Suprapubic skin (tissue), 4 donors: ENCODE results near the gene MRPL54. TPM values are rescaled to one million over a fixed set of nuclear protein-coding genes. Genes with fewer than 3 reads are reported as not detected.

Source experiments
- DNase-seq, 2 donors: peaks; one replicate each; pipeline ENCODE4 v3.0.0-alpha.2; 2019; ENCODE audit warnings: low spot score in 2 of 2
- H3K27ac ChIP-seq: fragments of 200-600 bp; sonication (generic); one replicate; pipeline ENCODE4 v1.5.1; 2019
- H3K27me3 ChIP-seq: fragments of 200-600 bp; sonication (generic); one replicate; pipeline ENCODE4 v1.5.1; 2019
- H3K36me3 ChIP-seq: fragments of 200-600 bp; sonication (generic); one replicate; pipeline ENCODE4 v1.5.1; 2019
- H3K4me1 ChIP-seq: fragments of 200-600 bp; sonication (generic); one replicate; pipeline ENCODE4 v1.5.1; 2019
- H3K4me3 ChIP-seq: fragments of 200-600 bp; sonication (generic); one replicate; pipeline ENCODE4 v1.5.1; 2019; ENCODE audit warnings: mild to moderate bottlenecking
- H3K9me3 ChIP-seq: fragments of 200-600 bp; sonication (generic); one replicate; pipeline ENCODE4 v1.5.1; 2019
- CTCF ChIP-seq, 2 donors: fragments of 200-600 bp in 1 of 2; fragments of 450-650 bp in 1 of 2; sonication (generic) in 1 of 2; IDR thresholded peaks; one replicate each; pipeline ENCODE4 v1.5.1; 2016 to 2019; ENCODE audit warnings: antibody characterized with exemption in 2 of 2, mild to moderate bottlenecking in 1 of 2, moderate library complexity in 1 of 2
- EP300 ChIP-seq: sonication (generic); formaldehyde crosslinking; IDR thresholded peaks from one replicate; pipeline ENCODE4 v1.6.1; 2017; ENCODE audit warnings: antibody characterized with exemption
- POLR2A ChIP-seq, 2 donors: fragments of 450-650 bp; IDR thresholded peaks; one replicate each; pipeline ENCODE4 v1.6.1; 2017; ENCODE audit warnings: antibody characterized with exemption in 2 of 2, mild to moderate bottlenecking in 2 of 2, moderate library complexity in 2 of 2
- POLR2AphosphoS5 ChIP-seq, 3 donors: sonication (generic); formaldehyde crosslinking; IDR thresholded peaks; one replicate each; pipeline ENCODE4 v1.6.1; 2017; ENCODE audit warnings: antibody characterized with exemption in 3 of 3
- WGBS: methylation state at CpG from one replicate; pipeline ENCODE4 v1.1.5; 2018; 5-methylcytosine and 5-hydroxymethylcytosine counted together
- total RNA-seq, 4 donors: library from RNA; depleted of rRNA; stranded (reverse); fragments of >200 nt; gene quantifications; one replicate each; pipeline ENCODE4 v1.1.0, GENCODE V29; 2016

The MRPL54 gene
- total RNA-seq, 4 donors from 2014 or later: 41.5 to 92.6 (median 63.7) TPM

GRCh38 chr19:3771000-3771905 lies 8.8 kb downstream of the MRPL54 start:
- WGBS: 68% methylated on average over 16 of the region's 35 CpGs
- peaks cover 27% of the 10 kb centered on the region for H3K36me3 ChIP-seq
- H3K27ac ChIP-seq: no peak overlapping the region
- no peaks in the 10 kb centered on the region for H3K27me3 ChIP-seq
- no peak for DNase-seq
- H3K4me3 ChIP-seq: no peak overlapping the region
- no peaks in the 10 kb centered on the region for H3K9me3 ChIP-seq
- TF ChIP-seq EP300: no peak
- no peak for TF ChIP-seq POLR2AphosphoS5 (IDR thresholded peaks at IDR 0.05)
- no peak for TF ChIP-seq POLR2A (IDR thresholded peaks at IDR 0.05)
- TF ChIP-seq CTCF (IDR thresholded peaks at IDR 0.05): no peak
- no peaks in the 10 kb centered on the region for H3K4me1 ChIP-seq

- no peak within 1 kb of the TSS for H3K27ac ChIP-seq
- no peak within 1 kb of the TSS for H3K4me3 ChIP-seq
- H3K4me1 ChIP-seq: no peaks in the 10 kb centered on the region
- TF ChIP-seq EP300 (no peak), POLR2AphosphoS5 (IDR thresholded peaks at IDR 0.05) (no peak), POLR2A (IDR thresholded peaks at IDR 0.05) (no peak)
- WGBS: 22% methylated on average over 21 of the region's 23 CpGs
- no peak for DNase-seq
- no peaks in the 10 kb centered on the region for H3K9me3 ChIP-seq
- H3K27me3 ChIP-seq: no peaks in the 10 kb centered on the region
- H3K36me3 ChIP-seq: peaks cover 20% of the 10 kb centered on the region
These were observed 9.5 kb downstream of the MRPL54 start, which contains the start of gene RAX2 for GRCh38 chr19:3771906-3772455. Gene RAX2 (minus strand): TSS chr19:3772228. CDS start chr19:3771742, 486 bp downstream.

- no peak overlapping the region for H3K4me3 ChIP-seq
- 84% methylated on average over 12 of the region's 12 CpGs for WGBS
- no peaks in the 10 kb centered on the region for H3K9me3 ChIP-seq
- DNase-seq: no peak
- no peaks in the 10 kb centered on the region for H3K4me1 ChIP-seq
- no peak overlapping the region for H3K27ac ChIP-seq
- H3K27me3 ChIP-seq: peaks cover 3% of the 10 kb centered on the region
- peaks cover under 1% of the 10 kb centered on the region for H3K36me3 ChIP-seq
- no peak for TF ChIP-seq POLR2A (IDR thresholded peaks at IDR 0.05)
- TF ChIP-seq POLR2AphosphoS5 (IDR thresholded peaks at IDR 0.05): no peak
- TF ChIP-seq CTCF (IDR thresholded peaks at IDR 0.05): no peak
These were observed 11.5 kb downstream of the MRPL54 start for GRCh38 chr19:3773814-3774515.

GRCh38 chr19:3774621-3775373 lies 12.3 kb downstream of the MRPL54 start:
- TF ChIP-seq POLR2AphosphoS5 (IDR thresholded peaks at IDR 0.05) (no peak), CTCF (IDR thresholded peaks at IDR 0.05) (no peak), POLR2A (IDR thresholded peaks at IDR 0.05) (no peak), EP300 (no peak)
- H3K4me3 ChIP-seq: no peak overlapping the region
- no peak overlapping the region for H3K27ac ChIP-seq
- peaks cover 3% of the 10 kb centered on the region for H3K27me3 ChIP-seq
- no peaks in the 10 kb centered on the region for H3K9me3 ChIP-seq
- H3K4me1 ChIP-seq: no peaks in the 10 kb centered on the region
- no peaks in the 10 kb centered on the region for H3K36me3 ChIP-seq
- DNase-seq: no peak
- 80% methylated on average over 3 of the region's 25 CpGs for WGBS

- no peak for DNase-seq
- WGBS: no CpG with 5 or more reads among the region's 2 CpGs
- Histone ChIP-seq H3K4me3 (no peak overlapping the region), H3K36me3 (no peaks in the 10 kb centered on the region), H3K9me3 (no peaks in the 10 kb centered on the region), H3K4me1 (no peaks in the 10 kb centered on the region), H3K27ac (no peak overlapping the region), H3K27me3 (peaks cover 3% of the 10 kb centered on the region)
- TF ChIP-seq POLR2AphosphoS5 (IDR thresholded peaks at IDR 0.05) (no peak), CTCF (IDR thresholded peaks at IDR 0.05) (no peak), POLR2A (IDR thresholded peaks at IDR 0.05) (no peak), EP300 (no peak)
These were observed 12.9 kb downstream of the MRPL54 start for GRCh38 chr19:3775374-3775711.
